ENCODE data around the gene COL15A1.

COL15A1 gene

DNA sequence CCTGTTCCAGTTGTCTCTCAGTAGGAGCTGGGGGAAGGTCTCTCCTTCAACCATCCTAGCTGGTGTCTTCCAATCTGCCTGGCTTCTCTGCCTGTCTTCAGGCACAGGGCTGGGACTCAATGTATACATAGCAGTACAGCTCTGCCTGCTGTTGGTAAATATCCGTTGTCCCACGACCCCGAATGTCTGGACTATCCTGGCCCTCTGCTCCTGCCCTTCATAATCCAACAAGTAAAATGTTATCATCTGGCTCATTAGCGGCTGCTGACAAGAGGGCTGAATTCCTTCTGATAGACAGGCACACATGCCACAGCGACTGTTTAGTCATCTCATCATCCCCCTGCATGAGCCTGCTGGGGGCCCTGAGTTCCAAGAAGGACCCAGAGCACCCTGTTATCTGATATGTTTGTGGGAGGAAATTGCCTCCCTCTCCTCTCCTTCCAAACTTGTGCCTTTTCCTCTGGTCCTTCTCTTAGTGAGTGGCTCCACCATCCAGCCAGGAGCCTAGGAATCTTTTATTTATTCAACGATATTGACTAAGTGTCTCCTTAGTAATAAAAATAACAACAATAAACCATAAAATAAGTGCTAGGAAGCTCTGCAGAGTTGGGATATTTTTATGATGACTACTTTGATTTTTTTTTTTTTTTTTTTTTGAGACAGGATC is 131.7 kb downstream of the COL15A1 start:
- no peak overlapping the region for H3K4me3 ChIP-seq (ENCODE audit: low read depth, low read length)
- no peak for DNase-seq (ENCODE audit: low read depth)
- TF ChIP-seq, protein P1, sequence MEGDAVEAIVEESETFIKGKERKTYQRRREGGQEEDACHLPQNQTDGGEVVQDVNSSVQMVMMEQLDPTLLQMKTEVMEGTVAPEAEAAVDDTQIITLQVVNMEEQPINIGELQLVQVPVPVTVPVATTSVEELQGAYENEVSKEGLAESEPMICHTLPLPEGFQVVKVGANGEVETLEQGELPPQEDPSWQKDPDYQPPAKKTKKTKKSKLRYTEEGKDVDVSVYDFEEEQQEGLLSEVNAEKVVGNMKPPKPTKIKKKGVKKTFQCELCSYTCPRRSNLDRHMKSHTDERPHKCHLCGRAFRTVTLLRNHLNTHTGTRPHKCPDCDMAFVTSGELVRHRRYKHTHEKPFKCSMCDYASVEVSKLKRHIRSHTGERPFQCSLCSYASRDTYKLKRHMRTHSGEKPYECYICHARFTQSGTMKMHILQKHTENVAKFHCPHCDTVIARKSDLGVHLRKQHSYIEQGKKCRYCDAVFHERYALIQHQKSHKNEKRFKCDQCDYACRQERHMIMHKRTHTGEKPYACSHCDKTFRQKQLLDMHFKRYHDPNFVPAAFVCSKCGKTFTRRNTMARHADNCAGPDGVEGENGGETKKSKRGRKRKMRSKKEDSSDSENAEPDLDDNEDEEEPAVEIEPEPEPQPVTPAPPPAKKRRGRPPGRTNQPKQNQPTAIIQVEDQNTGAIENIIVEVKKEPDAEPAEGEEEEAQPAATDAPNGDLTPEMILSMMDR (IDR thresholded peaks at IDR 0.05; ENCODE audit: low read depth, low read length, missing control alignments), result no peak

DNA sequence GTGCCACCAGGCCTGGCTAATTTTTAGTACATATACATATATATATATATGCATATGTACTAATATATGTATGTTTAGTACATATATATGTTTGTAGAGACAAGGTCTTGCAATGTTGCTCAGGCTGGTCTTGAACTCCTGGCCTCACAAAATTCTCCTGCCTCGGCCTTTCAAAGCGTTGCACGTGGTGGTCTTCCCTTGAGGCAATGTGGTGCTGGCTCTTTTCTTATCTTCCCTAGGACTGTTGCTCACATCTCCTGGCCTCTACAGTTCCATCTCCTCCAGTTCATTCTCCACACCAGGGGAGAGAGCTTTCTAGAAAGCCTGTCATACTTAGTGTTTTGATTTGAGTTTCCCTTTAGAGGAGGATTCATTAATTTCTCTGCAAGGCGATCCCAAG is 132.3 kb downstream of the COL15A1 start:
- DNase-seq (ENCODE audit: low read depth), result no peak
- TF ChIP-seq, protein P1 (IDR thresholded peaks at IDR 0.05; ENCODE audit: low read depth, low read length, missing control alignments), result no peak
- H3K4me3 ChIP-seq (ENCODE audit: low read depth, low read length), result no peak overlapping the region

DNA sequence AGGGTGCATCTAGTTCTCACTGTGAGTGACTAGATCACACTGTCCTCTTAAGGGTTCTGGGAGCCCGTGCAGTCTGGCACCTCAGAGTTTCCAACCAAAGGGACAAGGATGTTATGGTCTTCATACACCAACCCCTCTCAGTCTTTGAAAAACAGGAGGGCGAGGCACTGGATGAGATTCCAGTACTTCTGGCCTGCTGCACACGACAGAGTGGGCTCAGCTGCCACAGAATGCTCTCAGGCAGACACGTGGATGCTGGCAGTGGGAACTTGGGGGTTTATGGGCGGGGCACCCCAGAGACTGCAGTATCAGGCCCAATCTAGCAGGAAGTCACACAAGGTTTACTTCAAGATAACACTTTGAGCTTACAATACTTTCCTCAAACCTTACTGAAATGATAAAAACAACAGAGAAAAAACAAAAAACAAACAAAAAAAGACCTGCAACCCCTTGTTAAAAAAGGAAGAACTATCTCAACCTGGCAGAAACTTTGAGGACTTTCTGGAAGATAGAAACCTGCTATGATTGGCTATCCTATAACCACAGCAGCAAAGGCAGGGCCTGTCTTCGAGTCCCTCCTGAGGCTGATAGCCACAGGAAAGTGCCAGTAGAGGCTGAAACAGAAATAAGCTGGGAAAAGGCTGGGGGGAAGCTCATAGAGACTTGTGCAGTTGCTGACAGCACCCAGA is 132.9 kb downstream of the COL15A1 start:
- DNase-seq (ENCODE audit: low read depth), result no peak
- TF ChIP-seq, protein P1 (IDR thresholded peaks at IDR 0.05; ENCODE audit: low read depth, low read length, missing control alignments), result no peak
- H3K4me3 ChIP-seq (ENCODE audit: low read depth, low read length), result no peak overlapping the region

DNA sequence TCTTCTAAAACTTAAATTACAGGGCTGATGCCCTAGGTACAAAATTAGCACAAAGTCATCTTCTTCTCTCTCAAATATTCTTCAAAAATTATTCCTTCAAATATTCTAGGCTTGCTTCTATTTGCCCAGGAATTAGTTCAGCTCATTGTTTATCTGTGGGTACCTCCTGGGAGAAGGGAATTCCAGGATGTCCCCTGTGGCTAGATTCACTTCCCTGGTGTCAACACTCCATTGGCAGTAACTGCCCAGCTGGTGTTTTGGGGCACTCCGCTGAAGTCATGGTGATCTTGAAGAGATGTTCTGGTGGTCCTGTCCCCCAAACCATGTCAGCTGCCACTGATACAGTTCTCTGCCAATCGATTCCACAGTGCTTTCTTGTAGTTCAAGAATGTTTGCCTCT is 135.0 kb downstream of the COL15A1 start:
- no peak overlapping the region for H3K4me3 ChIP-seq (ENCODE audit: low read depth, low read length)
- DNase-seq (ENCODE audit: low read depth), result no peak
- TF ChIP-seq, protein P1 (IDR thresholded peaks at IDR 0.05; ENCODE audit: low read depth, low read length, missing control alignments), result no peak

DNA sequence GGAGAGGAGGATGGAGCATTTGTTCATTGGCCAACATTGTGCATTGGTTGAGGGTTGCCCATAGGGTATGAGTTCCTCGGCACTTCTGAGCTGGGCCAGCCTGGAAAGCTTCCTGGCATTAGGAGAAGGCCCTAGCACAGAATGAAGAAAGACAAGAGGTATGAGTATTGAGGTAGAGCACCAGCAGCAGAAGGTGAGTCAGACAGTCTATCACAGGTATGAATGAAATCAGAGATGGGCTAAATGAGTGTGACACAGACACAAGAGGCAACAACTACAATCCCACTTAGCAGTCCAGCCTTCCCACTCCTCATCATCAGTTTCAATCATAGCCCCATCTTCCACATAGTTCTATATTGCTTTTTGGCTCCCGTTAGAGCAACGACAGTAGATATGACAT is 135.8 kb downstream of the COL15A1 start:
- DNase-seq (ENCODE audit: low read depth), result no peak
- H3K4me3 ChIP-seq (ENCODE audit: low read depth, low read length), result no peak overlapping the region
- TF ChIP-seq, protein P1 (IDR thresholded peaks at IDR 0.05; ENCODE audit: low read depth, low read length, missing control alignments), result no peak

DNA sequence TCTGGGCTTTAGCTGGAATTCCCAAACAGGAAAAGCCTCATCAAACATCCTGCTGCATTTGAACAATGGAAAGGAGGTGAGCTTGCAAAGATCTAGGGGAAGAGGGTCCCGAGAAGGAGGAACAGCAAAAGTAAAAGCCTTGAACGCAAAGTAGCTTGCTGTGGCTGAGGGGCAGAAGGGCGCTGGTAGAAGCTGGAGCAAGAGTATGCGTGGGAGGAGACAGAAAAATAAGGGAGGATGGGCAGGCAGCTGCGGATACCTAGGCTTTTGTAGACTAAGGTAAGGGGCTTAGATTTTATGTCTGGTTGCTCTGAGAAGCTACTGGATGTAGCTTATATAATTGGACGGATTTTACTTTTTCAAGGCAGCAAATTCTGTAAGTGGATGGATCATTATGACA is 139.3 kb downstream of the COL15A1 start:
- no peak overlapping the region for H3K4me3 ChIP-seq (ENCODE audit: low read depth, low read length)
- TF ChIP-seq, protein P1 (IDR thresholded peaks at IDR 0.05; ENCODE audit: low read depth, low read length, missing control alignments), result no peak
- DNase-seq (ENCODE audit: low read depth), result no peak

All from GM12864 (cell line).